ENCODE measurements around the gene UBAC1. TPM values are rescaled to one million over a fixed set of nuclear protein-coding genes. Genes with fewer than 3 reads are reported as not detected.

UBAC1 gene
- total and polyA plus RNA-seq, 4 donors: 37.8 to 49.5 (median 39.7) TPM

- DNase-seq (no peak), ATAC-seq (ENCODE audit: insufficient read depth, low FRiP score) (no peak)
- no peaks in the 10 kb centered on the region for H3K36me3 ChIP-seq (ENCODE audit: control insufficient read depth in 4 of 4, insufficient read depth in 4 of 4, low read length in 4 of 4)
- WGBS, 2 donors: 83 to 89% methylated on average over 26 of the region's 26 CpGs
- peaks cover 0 to 2% (median 0%) of the 10 kb centered on the region in 3 donors for H3K27me3 ChIP-seq (ENCODE audit: control insufficient read depth in 3 of 3, insufficient read depth in 3 of 3, low read length in 2 of 3)
- no peak overlapping the region for H3K4me3 ChIP-seq
- peaks cover 0 to 10% (median 4%) of the 10 kb centered on the region in 5 donors for H3K4me1 ChIP-seq (ENCODE audit: control insufficient read depth in 5 of 5, insufficient read depth in 5 of 5, low read length in 5 of 5)
- no peak overlapping the region for H3K9ac ChIP-seq (ENCODE audit: insufficient read depth in 1 of 2, low read length in 2 of 2)
- H3K9me3 ChIP-seq (ENCODE audit: control insufficient read depth in 4 of 4, insufficient read depth in 3 of 4, low read length in 3 of 4): no peaks in the 10 kb centered on the region
- no peak for TF ChIP-seq CTCF (IDR thresholded peaks at IDR 0.05; ENCODE audit: control extremely low read depth, extremely low read depth)
- no peak overlapping the region for H3K27ac ChIP-seq (ENCODE audit: low read depth in 1 of 2, low read length in 1 of 2)
Observed at GRCh38 chr9:135983208-135984071, 22.3 kb upstream of the UBAC1 start.

- Histone ChIP-seq H3K4me1 (ENCODE audit: control insufficient read depth in 5 of 5, insufficient read depth in 5 of 5, low read length in 5 of 5) (peaks cover 0 to 10% (median 4%) of the 10 kb centered on the region in 5 donors), H3K4me3 (no peak overlapping the region), H3K36me3 (ENCODE audit: control insufficient read depth in 4 of 4, insufficient read depth in 4 of 4, low read length in 4 of 4) (no peaks in the 10 kb centered on the region), H3K9me3 (ENCODE audit: control insufficient read depth in 4 of 4, insufficient read depth in 3 of 4, low read length in 3 of 4) (no peaks in the 10 kb centered on the region), H3K9ac (ENCODE audit: insufficient read depth in 1 of 2, low read length in 2 of 2) (no peak overlapping the region), H3K27me3 (ENCODE audit: control insufficient read depth in 3 of 3, insufficient read depth in 3 of 3, low read length in 2 of 3) (peaks cover 0 to 2% (median 0%) of the 10 kb centered on the region in 3 donors), H3K27ac (ENCODE audit: low read depth in 1 of 2, low read length in 1 of 2) (no peak overlapping the region)
- no peak for TF ChIP-seq CTCF (IDR thresholded peaks at IDR 0.05; ENCODE audit: control extremely low read depth, extremely low read depth)
- WGBS, 2 donors: 82 to 93% methylated on average over 24 of the region's 24 CpGs
- no peak for DNase-seq
- ATAC-seq (ENCODE audit: insufficient read depth, low FRiP score): no peak
Observed at GRCh38 chr9:135982499-135983207, 21.5 kb upstream of the UBAC1 start.

- no peak overlapping the region for H3K27ac ChIP-seq (ENCODE audit: low read depth in 1 of 2, low read length in 1 of 2)
- H3K36me3 ChIP-seq (ENCODE audit: control insufficient read depth in 4 of 4, insufficient read depth in 4 of 4, low read length in 4 of 4): no peaks in the 10 kb centered on the region
- peaks cover 0 to 18% (median 4%) of the 10 kb centered on the region in 5 donors for H3K4me1 ChIP-seq (ENCODE audit: control insufficient read depth in 5 of 5, insufficient read depth in 5 of 5, low read length in 5 of 5)
- H3K4me3 ChIP-seq: no peak overlapping the region
- H3K9ac ChIP-seq (ENCODE audit: insufficient read depth in 1 of 2, low read length in 2 of 2): no peak overlapping the region
- peaks cover 0 to 2% (median 2%) of the 10 kb centered on the region in 3 donors for H3K27me3 ChIP-seq (ENCODE audit: control insufficient read depth in 3 of 3, insufficient read depth in 3 of 3, low read length in 2 of 3)
- 88 to 91% methylated on average over 29 of the region's 29 CpGs for whole genome bisulfite sequencing, 2 donors
- DNase-seq (no peak), ATAC-seq (ENCODE audit: insufficient read depth, low FRiP score) (no peak)
- no peaks in the 10 kb centered on the region for H3K9me3 ChIP-seq (ENCODE audit: control insufficient read depth in 4 of 4, insufficient read depth in 3 of 4, low read length in 3 of 4)
- no peak for TF ChIP-seq CTCF (IDR thresholded peaks at IDR 0.05; ENCODE audit: control extremely low read depth, extremely low read depth)
Observed at GRCh38 chr9:135980926-135981630, 19.9 kb upstream of the UBAC1 start.

Measured in lung (tissue), 12 donors.